HG02885 (cell line): ENCODE results near the gene MYO9A.

Source experiments
- ATAC-seq: cut with Tn5 transposase; IDR thresholded peaks from one replicate; pipeline ENCODE4 v1.9.1; 2021; ENCODE audit warnings: mild to moderate bottlenecking; ENCODE audit not compliant: unreplicated experiment, poor library complexity

The MYO9A gene

DNA sequence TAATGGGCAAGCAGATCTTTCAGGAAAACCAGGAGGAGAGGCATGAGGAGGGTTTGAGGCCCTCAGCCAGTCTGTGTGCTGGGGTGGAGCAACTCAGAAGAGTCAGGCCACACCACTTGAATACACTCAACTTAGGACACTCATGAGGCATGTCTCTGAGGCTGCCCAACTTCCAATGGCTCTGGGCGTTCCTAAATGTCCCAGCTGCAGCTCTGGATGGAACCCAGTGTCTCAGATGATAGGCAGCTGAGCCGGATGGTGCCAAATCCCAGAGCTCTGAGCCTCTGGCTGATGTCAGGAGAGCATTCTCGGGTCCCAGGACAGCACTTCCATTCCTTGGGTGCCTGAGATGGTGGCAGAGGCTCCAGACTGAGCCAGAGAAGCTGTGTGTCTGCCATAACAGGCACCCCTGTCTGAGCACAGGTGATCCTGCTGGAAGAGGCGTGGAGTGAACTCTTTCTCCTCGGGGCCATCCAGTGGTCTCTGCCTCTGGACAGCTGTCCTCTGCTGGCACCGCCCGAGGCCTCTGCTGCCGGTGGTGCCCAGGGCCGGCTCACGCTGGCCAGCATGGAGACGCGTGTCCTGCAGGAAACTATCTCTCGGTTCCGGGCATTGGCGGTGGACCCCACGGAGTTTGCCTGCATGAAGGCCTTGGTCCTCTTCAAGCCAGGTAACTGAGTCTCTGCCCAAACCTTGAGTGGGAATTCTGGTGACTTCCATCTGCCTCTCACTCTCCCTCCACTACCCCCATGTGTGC lies 304.8 kb downstream of the MYO9A start:
- ATAC-seq = no peak

GRCh38 chr15:71811752-71812735 lies 305.9 kb downstream of the MYO9A start:
- no peak for ATAC-seq

GRCh38 chr15:71811036-71811736 lies 306.8 kb downstream of the MYO9A start:
- no peak for ATAC-seq

GRCh38 chr15:71810256-71811035 lies 307.5 kb downstream of the MYO9A start, which contains the start of gene NR2E3:
Gene NR2E3, plus strand, starts transcription at chr15:71810554. Its CDS starts 190 bp downstream, at chr15:71810744.
- no peak for ATAC-seq

DNA sequence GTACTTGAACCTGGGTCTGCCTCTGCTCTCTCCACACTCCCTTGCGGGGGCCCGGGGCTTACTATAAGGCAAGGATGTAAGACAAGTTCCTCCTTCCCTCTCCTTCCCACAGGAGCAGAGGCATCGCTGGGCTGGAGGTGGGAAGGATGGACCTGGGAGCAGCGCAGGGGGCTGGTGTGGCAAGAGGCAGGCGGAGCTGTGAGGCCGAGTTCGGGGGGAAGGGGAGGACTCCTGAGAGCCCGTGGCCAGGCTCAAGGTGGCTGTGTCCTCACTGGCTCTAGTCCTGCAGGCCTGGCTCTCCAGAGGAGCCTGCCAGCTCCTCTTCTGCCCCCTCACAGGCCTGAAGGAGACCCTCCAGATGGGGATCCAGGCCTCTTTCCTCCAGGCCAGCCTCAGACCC lies 308.6 kb downstream of the MYO9A start:
- ATAC-seq = no peak

DNA sequence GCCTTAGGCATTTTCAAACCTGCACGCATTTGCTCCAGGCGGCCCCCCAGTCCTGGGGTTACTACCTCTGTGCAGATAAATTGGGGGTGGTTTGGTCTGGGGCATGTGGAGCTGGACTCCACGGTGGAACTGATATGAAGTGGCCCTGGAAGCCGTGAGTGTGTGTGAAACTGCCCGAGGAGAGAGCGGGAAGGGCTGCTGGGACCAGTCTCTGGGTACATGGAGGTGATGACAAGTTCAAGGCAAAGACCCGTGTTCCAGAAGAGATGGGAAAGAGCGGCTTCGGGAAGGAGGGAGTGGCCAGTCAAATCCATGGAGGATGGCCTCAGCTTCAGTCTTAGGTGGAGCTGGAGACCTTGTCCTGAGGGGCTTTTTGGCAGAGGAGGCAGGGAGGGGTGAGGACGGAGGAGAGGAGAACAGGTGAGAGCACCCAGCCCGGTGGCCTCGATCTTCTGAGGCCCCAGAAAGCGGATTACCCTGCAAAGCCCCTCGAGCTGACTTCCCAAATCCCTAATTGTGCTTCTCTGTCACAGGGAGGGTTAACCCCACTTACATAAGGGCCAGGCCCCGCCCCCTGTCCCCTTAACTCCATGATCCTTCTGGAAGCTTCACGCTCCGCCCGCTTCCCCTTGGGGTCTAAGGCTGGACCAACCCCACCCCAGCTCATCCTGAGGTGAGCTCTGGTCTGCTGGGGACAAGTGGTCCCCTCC lies 309.5 kb downstream of the MYO9A start:
- no peak for ATAC-seq

GRCh38 chr15:71807691-71808091 lies 310.3 kb downstream of the MYO9A start:
- no peak for ATAC-seq

DNA sequence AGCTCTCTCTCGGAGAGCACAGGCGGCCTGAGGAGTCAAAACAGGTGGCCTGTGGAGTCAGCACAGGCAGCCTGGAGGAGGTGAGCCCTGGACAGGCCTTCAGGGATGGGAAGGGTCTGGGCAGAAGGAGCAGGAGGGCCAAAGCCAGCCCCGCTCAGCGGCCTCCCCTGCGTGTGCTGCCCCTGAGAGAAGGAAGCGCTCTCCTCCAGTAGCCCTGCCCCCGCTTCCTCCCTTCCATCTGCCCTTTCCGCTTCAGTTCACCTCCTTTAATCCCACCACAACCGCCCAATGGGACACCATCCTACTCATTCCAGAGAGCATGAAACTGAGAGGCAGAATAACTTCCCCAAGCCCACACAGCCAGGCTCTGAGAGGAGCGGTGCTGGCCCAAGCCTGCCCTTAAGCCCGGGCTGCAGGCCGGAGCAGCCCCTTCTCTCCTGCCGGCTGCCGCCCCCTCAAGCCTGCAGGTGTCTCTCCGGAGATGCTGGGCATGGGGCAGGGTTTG lies 310.8 kb downstream of the MYO9A start:
- no peak for ATAC-seq

- ATAC-seq = no peak
These were observed 311.5 kb downstream of the MYO9A start for GRCh38 chr15:71806452-71806931.

DNA sequence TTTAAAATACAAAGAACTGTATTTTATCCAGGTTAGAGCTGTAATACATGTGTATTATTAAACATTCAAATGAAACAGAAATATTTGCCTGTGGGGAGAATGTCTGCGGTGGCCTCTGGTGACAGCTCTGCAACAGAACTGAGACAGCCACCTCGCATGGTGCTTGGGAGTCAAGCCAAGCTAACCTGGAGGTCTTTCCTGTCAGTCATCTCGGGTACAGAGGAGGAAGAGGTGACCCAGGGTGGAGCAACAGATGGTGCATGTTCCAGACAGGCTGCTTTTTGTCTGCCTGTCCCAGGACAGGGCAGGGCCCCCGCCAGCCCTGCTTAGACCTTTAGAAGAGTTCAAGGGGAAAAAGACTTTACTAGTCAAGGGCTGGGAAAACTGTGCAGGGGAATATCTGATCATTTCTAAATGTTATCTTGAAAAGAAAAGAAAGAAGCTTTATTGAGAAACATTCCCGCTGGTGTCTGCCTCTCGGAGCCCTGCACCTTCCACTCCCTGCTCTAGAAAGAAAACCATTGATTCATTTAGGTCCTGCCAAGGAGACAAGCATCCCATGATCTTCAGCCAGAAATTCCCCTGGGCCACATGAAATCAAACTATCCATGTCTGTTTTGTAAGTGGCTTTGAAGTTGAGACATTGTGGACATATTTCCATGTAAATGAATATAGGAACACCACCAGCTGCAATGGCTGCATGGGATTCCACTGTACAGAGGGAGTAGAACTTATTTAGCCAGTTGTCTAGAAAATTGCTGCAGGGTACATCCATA lies 313.1 kb downstream of the MYO9A start:
- no peak for ATAC-seq

DNA sequence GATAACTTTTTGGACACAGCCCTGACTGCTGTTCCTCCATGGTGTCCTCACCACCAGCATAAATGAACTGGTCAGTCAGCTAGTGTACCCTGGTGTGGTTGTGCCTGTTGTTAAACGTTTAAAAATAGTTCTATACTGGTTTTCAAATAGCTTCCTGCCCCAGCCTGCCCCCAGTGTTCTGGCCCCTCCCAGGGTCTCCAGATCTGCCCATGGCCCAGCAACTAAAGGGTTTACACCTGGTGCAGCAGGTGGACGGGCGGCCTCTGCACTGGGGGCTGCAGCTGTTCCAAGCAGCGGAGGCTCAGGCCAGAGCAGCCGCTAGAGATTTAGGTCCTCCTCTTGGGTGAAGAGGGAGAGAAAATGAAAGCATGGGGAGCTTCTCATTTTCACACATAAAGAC lies 313.7 kb downstream of the MYO9A start:
- ATAC-seq = no peak

DNA sequence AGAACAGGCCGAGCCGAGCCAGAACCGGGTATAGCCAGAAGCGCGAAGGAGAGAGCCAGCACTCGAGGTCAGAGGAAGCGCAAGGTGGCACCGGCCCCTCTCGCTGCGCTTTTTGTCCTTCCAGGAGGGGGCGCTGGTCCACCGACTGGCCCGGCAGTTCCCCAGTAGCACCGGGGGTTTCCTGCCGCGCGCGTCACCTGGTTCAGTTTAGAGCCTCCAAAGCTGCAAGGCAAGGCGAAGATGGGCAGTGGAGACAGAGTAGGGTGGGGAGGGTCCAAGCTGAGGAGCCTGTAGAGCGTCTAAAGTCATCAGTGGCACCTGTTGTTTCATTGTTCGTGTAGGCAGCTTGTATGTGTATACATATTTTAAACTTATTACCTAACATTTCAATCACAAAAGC lies 315.2 kb downstream of the MYO9A start:
- no peak for ATAC-seq

GRCh38 chr15:71801935-71802655 lies 315.9 kb downstream of the MYO9A start:
- ATAC-seq = no peak

DNA sequence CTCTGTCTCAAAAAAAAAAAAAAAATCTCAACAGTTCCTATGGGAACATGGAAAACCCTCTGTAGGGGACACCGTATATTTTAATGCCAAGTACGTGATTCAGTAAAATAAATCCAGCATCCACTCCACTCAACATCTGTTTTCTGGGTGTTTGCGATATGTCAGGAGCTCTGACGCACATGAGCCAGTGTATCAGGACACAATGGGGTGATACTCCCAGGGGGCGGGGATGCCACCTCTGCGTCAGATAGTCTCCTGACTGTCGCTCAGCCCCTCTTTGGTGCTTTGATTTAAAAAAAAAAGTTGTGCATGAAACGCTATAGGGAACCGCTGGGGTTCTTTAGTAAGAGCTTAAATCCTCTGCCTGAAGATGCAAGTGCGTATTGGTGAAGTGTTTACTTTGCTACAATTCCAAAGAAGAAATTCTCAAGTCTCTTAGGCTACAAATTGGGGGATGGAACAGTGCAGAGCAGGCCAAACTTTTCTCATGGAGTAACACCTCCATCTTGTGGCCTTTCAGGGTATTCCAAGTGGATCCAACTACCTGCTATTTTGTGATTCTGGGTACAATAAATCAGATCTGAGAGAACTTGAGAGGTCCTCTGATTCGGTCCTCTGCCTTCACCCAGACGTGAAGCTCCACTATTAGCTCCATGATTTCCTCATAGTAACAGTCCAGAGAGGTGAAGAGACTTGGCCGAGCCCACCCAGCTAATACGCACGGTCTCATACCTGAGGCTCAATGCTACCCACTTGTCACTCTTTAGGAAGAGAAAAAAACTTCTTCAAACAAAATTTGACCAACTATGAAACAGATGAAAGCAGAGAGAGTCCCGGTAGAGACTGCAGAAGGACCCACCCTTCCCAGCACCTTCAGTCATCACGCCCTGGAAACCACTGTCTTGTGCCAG lies 316.9 kb downstream of the MYO9A start:
- no peak for ATAC-seq

DNA sequence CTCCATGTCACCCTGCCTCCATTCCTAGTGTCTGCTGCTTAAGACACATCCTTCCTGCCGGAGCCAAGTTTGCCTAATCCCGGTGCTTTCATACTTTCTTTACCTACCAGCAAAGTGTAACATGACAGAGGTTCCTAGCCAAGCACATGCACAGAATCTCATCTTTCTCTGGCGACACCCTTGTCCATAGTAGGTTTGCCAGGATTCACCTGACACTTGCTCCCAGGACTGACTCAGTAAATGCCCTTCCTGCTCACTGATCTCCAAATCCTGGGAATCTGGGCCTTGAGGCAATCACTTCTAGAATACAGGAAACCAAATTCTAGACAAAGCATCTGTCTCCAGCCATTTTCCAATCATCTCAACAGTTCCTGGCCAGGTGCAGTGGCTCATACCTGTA lies 317.8 kb downstream of the MYO9A start:
- no peak for ATAC-seq

- ATAC-seq = no peak
These were observed 319.3 kb downstream of the MYO9A start for GRCh38 chr15:71798641-71799040.

- ATAC-seq = no peak
These were observed 325.4 kb downstream of the MYO9A start for GRCh38 chr15:71792521-71792920.
